ENCODE data around the gene NEK6. TPM values are rescaled to one million over a fixed set of nuclear protein-coding genes. Genes with fewer than 3 reads are reported as not detected.

The NEK6 gene
- total and polyA plus RNA-seq, 9 donors: 7.2 to 45.1 (median 22.8) TPM

DNA sequence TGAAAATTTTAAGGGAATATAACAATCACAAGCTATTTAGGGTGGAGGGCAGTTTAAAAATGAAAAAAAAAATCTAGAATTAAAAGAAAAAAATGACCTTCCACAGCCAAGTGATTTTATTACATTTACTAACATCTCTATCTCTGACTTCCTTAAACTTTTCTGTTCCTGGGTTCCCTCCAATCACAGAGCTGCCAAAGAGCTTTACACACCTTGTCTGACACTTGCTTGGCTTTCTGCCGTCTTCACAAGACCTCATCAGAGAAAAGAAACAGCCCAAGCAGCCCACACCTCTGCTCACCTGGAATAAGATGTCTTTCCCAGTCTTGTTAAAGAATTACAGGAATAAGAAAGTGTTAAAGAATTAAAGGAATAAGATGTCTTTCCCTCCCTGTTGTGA is 118.6 kb downstream of the NEK6 start:
- H3K27me3 ChIP-seq: no peaks in the 10 kb centered on the region
- DNase-seq: no peak
- 55 to 63% (median 60%) methylated on average over 1 of the region's 1 CpG for WGBS, 3 donors
- H3K4me1 ChIP-seq (ENCODE audit: insufficient read depth): peaks cover 1% of the 10 kb centered on the region
- no peaks in the 10 kb centered on the region for H3K36me3 ChIP-seq
- no peak overlapping the region for H3K27ac ChIP-seq
- no peak overlapping the region for H3K4me3 ChIP-seq
- intact Hi-C loops (cut with DNase I): no loop called here
- H3K9me3 ChIP-seq: no peaks in the 10 kb centered on the region
- TF ChIP-seq CTCF (IDR thresholded peaks at IDR 0.05): no peak
- no peak for TF ChIP-seq EP300 (IDR thresholded peaks at IDR 0.05)
- no peak for TF ChIP-seq POLR2A (IDR thresholded peaks at IDR 0.05)

DNA sequence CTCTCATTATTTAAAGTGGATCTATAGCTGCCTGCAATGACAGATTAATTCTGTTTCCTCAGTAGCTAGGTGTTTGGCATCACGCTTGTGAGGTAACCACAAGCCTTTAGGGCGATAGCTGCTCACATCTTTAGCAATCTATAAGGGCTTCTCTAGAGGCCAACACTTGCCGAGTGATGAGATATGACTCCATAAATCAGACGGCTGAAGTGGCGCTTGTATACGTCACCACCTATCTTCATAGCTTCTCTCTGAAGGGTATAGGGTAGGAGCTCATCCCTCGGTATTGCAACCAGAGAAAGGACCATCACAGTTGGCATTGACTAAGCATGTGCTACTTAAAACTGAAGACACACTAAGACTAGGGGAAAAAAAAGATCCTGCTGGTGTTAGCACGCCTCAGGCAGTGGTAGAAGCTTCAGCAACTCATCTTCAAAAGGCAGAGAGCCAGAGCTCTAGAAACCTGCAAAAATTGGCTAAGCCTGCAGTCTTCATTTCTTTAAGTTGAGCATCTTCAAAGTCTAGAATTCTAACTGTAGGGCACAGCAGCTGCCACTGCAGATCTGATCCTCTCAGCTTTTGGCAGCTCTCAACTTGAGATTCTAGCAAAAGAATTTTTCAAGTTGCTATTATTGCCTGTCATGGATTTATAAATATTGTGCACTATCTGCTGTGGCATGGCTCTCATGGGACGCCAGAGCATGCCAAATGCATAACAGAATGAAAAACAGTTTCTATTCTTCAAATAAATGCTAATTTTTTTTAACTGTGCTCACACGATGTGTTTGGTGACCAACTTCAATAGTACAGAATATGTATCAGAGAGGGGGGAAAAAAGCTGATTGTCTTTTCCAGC is 120.0 kb downstream of the NEK6 start:
- H3K4me3 ChIP-seq: no peak overlapping the region
- no peaks in the 10 kb centered on the region for H3K9me3 ChIP-seq
- peaks cover 1% of the 10 kb centered on the region for H3K4me1 ChIP-seq (ENCODE audit: insufficient read depth)
- intact Hi-C loops (cut with DNase I): no loop called here
- TF ChIP-seq EP300 (IDR thresholded peaks at IDR 0.05) (no peak), CTCF (IDR thresholded peaks at IDR 0.05) (no peak), POLR2A (IDR thresholded peaks at IDR 0.05) (no peak)
- no peak for DNase-seq
- H3K36me3 ChIP-seq: no peaks in the 10 kb centered on the region
- WGBS, 3 donors: 70 to 72% (median 72%) methylated on average over 10 of the region's 10 CpGs
- H3K27me3 ChIP-seq: no peaks in the 10 kb centered on the region
- H3K27ac ChIP-seq: no peak overlapping the region

GRCh38 chr9:124381170-124381945 is 123.6 kb downstream of the NEK6 start:
- WGBS, 3 donors: 82 to 86% (median 84%) methylated on average over 4 of the region's 4 CpGs
- Histone ChIP-seq H3K27me3 (no peaks in the 10 kb centered on the region), H3K36me3 (no peaks in the 10 kb centered on the region), H3K4me3 (no peak overlapping the region), H3K9me3 (no peaks in the 10 kb centered on the region), H3K4me1 (ENCODE audit: insufficient read depth) (peaks cover 7% of the 10 kb centered on the region), H3K27ac (no peak overlapping the region)
- intact Hi-C loops (cut with DNase I): no loop called here
- no peak for DNase-seq
- TF ChIP-seq CTCF (IDR thresholded peaks at IDR 0.05) (no peak), EP300 (IDR thresholded peaks at IDR 0.05) (no peak), POLR2A (IDR thresholded peaks at IDR 0.05) (no peak)

GRCh38 chr9:124384210-124384609 is 126.5 kb downstream of the NEK6 start:
- Histone ChIP-seq H3K27ac (no peak overlapping the region), H3K4me1 (ENCODE audit: insufficient read depth) (peaks cover 14% of the 10 kb centered on the region), H3K4me3 (no peak overlapping the region), H3K9me3 (no peaks in the 10 kb centered on the region), H3K36me3 (no peaks in the 10 kb centered on the region), H3K27me3 (no peaks in the 10 kb centered on the region)
- 80 to 88% (median 84%) methylated on average over 7 of the region's 7 CpGs for WGBS, 3 donors
- no peak for DNase-seq
- TF ChIP-seq CTCF (IDR thresholded peaks at IDR 0.05) (no peak), POLR2A (IDR thresholded peaks at IDR 0.05) (no peak), EP300 (IDR thresholded peaks at IDR 0.05) (no peak)
- intact Hi-C loops (cut with DNase I): no loop called here
